HG03135 (cell line): Measurements from ENCODE around the gene AHRR.
A peak's percentile ranks its signal among the peaks of the same experiment; 100 is the strongest.
"Not testable (repeated sequence)": the region's sequence is repeated elsewhere in the genome, so short reads cannot be mapped to it uniquely, and the experiment has no call there.

Experiments
- ATAC-seq: cut with Tn5 transposase; IDR thresholded peaks from one replicate; pipeline ENCODE4 v1.9.1; 2021; ENCODE audit warnings: mild to moderate bottlenecking, moderate library complexity; ENCODE audit not compliant: unreplicated experiment

AHRR gene

DNA sequence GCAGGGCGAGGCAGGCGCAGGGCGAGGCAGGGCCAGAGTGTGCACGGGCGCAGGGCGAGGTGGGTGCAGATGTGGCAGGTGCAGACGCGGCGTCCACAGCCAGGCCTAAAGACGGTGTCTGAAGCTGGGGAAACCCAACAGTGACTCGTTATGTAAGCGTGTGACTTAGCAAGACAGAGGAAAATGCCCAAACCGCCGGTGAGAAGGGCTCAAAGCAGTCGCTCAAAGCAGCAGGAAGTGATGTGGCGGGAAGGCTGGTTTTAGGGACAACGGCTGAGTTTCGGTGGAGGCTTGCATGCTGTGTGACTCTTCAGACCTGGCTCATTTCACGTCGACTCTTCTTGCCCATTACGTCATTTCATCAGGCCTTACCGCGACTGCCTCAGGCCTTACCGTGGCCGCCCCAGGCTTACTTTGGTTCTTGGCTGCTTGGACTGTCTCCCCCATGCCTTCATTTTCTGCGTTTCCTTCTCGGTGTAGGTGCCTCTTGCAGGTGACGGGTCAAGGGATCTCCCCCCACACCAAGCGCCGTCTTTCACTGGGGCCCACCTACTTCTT lies 71.0 kb downstream of the AHRR start:
- peak; percentile 84 for ATAC-seq

DNA sequence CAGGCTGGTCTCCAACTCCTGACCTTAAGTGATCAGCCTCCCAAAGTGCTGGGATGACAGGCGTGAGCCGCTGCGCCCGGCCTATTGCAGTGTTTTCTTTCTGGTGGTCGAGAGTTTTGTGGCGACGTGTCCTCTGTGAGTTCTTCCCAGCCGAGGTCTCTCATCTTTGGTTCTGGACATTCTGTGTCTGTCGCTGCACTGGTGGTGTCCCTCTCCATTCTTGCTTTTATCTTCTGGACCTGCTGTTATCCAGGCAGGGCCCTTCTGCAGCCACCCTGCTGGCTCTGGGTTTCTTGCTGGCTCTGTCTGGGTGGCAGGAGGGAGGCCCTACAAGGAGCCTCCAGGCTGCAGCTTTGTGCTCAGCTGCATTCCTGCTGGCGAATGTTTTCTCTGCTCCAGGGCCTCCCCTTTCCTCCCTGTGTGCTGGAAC lies 72.3 kb downstream of the AHRR start:
- no peak for ATAC-seq

DNA sequence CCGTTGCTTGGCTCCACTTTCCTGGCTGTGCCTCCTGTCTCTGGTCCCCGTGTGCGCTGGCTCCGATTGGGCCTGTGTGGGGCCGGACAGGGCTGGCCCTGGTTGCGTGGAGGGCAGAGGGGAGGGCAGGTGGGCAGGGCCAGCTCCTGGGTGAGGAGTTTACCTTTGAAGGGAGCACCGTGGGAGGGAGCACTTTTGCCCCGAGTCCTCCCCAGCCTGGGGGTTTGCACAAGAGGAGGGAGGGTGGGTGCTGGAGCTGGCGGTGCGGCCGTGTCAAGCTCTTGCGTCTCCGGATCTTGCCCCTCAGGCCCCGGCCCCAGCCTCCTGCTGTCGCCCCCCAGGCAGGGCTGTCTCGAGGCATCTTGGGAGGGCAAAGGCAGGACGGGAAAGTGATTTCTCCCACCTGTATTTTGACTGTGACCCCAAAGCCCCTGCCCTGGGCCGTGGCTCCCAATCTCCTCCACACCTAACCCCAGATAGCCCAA lies 73.2 kb downstream of the AHRR start:
- ATAC-seq = no peak

DNA sequence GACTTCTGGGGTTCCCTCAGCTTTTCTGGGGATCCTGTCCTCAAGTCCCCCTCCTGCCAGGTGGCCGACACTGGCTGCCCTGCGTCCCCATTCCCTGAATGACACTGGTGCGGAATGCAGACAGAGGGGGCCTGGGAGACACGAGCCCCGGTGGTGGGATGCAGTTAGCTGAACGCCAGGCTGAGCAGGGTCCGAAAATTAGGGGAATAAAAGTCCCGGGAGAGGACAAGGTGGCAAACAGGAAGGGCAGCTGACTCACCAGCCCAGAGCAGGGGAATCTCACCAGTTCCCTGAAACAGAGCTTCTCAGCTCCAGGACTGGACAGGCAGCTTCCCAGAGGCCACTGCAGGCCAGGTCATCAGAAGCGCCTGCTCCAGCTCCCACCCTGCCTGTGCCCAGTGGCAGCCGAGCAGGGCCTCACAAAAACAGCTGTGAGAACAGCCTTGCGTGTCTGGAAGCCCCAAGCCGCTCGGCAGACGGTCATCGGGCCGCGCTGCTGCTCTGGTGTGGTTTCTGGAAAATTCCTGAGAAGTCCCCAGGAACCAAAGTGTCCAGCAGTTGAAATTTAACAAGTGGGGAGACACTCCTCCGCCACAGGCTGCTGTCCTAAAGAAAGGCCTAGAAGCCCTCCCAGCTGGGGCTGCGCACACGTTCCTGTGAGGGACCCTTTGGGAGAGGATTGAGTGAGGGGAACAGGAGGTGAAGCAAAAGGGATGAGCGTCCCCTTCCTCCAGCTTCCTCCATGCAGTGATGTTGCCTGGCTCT lies 73.8 kb downstream of the AHRR start:
- no peak for ATAC-seq

DNA sequence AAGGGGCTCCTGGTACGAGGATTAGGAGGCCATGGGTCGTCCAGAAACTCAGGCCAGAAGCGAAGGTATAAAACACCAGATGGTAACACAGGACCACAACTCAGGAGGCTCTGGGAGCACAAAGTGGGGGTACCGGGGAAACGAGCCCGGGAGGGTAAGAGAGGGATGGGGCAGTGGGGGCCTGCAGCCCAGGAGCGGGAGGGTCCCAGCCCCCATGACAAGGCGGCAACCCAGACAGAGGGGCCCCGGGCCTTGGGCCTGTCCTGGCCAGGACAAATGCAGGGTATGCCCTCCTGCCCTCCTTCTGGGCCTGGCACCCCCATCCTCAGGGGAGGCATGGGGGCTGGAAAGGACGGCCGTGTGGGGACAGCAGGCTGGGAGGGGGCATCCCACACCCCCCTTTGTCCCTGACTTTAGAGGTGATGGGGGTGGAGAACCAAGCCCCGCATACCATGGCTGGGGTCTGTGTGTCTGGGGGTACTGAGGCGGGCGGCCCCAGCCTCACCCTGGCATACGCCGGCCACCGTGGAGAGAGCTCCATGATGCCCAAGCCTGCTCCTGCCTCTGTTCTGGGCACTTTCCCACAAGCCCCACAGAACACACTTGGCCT lies 74.5 kb downstream of the AHRR start:
- no peak for ATAC-seq

DNA sequence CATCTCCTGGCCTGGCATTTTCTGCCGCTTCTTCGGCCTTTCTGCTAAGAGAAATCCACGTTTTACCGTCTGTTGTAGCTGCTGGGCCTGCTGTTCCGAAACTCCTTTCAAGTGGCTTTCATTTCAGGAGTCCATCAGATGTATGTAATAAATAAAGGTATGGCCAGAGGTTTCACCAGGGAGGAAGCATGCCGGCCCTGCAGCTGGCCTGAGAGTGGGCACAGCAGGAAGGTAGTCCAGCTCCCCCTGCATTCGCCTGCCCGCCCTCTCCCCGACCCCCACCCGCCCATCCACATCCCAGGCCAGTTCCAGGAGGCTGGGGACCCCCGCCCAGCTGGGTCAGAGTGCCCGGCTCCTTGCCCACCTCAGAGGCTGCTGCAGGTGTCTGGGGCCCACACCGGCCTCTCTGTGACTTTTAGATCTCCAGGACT lies 75.0 kb downstream of the AHRR start:
- no peak for ATAC-seq

DNA sequence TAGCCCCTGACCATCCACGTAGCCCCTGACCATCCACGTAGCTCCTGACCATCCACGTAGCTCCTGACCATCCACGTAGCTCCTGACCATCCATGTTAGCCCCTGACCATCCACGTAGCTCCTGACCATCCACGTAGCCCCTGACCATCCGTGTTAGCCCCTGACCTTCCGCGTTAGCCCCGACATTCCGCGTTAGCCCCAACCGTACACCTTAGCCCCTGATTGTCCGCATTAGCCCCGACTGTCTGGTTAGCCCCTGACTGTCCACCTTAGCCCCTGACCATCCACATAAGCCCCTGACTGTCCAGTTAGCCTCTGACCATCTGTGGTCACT lies 76.6 kb downstream of the AHRR start:
- not testable (repeated sequence) for ATAC-seq

DNA sequence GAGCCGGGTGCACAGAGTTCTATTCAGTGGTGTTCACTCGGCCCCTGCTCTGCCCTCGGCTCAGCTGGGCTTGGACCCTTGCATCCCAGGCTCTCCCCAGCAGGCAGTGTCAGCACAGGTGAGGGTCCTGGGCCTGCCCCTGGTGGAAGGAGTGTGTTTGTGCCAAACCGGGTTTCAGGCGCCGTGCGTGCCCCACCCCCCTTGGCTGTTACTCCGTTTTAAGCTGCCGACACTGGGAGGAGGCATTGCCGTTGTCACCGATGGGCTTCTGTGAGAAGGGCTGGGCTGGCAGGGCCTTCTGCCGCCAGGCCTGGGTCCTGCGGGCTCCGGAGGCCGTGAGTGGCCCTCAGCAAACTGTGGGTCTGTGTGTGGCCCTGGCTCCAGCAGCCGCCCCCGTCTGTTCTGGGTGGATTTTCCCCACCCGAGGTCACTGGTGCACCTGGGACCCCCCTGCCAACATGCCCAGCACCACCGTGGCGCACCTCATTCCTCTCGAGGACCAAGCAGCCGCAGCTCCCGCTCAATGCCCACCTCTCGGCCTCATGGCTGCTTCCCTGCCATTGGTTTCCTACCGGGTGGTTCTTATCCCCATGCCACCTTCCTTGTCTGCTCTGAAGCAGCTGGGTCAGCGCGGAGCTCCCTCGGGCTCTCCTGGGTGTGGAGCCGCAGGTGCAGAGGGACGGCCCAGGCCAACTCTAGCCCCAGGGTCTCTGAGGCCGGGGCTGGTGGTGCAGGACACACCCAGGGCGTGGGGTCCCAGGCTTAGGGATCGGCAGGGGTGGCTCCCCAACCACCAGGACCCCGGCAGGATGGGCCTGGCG lies 77.2 kb downstream of the AHRR start:
- no peak for ATAC-seq

DNA sequence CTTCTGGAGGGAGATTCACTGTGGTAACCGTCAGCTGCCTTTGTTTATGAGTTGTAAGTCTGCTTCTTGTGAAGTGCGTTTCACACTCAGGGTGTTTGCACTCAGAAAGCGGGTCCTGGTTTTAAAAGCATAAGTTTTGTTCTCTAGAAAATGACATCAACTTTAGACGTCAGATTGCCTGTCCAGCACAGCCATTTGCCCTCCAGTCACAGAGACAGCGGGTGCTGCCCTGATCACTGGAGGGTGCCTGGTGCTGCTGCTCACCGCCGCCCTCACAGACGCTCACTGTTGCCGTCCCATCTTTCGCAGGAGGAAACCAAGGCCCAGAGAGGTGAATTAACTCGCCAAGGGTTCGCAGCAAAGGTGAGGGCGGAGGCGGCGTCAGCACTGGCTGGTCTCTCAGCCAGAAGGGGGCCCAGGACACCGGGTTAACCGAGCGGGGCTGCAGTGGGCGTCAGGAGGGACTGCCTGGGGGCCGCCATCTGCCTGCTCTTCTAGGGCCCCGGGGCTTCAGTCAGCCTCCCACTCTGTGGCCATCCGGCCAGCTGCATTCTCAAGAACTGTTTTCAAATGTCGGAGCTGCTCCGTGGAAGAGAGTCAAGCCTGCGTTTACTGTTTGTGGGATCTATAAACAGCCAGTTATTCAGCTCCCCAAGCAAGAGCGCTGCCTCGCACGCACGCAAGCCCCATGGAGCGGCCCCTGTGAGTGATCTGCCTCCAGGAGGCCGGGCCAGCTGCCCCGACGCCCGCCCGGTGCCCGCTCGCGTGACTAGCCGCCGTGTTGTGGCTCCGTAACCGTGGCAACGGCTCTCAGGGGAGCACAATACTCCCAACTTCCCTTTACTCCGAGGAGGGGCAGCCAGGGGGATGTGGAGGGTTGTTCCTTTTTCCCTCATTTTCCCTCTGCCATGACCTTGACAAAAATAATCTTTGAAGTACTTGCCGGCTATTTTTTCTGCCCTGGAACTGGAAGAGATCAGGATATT lies 78.1 kb downstream of the AHRR start:
- peak; percentile 78 for ATAC-seq

DNA sequence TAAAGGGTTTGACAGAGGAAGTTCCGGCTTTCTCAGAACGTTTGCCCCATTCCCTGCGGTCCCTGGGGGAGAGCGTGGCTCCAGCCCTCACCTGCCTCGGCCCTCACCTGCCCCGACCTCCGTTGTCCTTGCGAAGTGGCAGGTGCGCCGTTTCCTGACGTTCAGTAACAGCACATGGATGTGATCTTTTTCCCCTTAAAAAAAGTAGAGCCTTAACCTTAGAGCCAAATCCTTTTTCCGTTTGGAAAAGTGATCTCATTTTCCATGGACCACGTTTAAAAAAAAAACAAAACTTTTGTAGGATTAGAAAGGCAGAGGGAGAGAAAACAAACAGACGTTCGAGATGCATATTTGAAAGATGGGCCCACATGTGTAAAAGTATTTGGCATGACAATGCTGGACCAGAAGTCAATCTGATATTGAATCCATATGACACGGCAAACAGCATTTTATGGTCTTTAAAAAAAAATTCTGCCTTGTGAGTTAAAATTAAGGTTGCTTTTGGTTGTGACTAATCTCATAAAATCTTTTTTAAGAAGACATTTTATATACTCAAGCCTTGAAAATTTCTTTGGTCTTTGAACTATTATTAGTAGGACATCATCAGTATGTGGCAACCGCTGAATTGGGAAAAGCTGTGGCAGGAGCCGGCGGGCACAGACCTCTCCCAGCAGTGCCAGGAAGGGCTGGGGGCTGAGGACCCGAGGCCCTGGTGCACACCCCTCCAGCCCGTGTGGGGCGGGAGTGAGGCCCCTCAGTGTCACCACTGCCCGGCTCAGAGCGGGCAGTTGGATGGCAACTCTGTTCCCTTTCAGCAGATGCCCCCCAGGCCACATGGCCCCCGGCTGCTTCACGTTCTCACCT lies 79.0 kb downstream of the AHRR start:
- ATAC-seq = peak; percentile 35

DNA sequence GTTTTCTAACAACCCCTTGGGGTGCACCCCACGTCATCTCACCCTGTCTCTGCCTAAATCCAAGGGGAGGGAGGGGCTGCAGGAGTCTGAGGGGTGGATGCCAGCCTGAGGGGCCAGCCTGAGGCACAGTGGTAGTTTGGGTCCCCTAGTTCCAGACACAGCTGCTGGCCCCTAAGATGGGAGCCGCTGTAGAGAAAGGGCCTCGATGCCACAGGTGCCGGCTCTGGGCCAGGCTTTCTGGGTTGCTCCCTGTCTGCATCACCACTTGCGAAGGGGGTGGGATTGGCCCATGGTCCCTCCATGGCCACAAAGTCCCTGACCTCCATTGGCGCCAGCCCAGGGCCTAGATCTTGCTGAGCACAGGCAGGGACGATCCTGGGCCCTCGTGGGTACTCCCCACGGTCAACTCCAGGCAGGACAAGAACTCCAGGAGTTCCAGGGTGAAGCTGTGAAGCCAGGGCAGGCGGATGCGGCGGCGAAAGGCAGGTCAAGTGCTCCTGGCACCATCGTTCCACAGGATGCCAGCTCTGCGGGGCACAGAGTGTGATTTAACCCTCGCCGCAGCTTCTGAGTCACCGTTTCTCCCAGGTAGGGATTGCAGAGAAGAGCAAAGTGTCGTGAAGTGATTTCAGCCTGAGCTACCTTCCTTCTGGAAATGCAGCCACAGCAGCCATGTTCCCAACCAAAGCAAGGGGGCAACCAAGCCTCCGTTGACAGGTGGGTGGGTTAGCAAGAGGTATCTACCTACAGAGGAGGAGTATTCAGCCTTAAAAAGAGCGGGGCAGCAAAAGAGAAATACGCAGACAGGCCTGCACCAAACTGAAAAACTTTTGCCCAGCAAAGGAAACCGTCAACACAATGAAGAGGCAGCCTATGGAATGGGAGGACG lies 79.9 kb downstream of the AHRR start:
- ATAC-seq = no peak

DNA sequence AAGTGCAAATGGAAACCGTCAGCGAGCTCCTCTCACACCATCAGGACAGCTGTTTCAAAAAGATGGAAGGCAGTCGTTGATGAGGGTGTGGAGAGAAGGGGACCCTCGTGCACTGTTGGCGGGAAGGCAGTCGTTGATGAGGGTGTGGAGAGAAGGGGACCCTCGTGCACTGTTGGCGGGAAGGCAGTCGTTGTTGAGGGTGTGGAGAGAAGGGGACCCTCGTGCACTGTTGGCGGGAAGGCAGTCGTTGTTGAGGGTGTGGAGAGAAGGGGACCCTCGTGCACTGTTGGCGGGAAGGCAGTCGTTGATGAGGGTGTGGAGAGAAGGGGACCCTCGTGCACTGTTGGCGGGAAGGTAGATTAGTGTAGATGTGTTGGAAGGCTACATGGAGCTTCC lies 80.7 kb downstream of the AHRR start:
- not testable (repeated sequence) for ATAC-seq

DNA sequence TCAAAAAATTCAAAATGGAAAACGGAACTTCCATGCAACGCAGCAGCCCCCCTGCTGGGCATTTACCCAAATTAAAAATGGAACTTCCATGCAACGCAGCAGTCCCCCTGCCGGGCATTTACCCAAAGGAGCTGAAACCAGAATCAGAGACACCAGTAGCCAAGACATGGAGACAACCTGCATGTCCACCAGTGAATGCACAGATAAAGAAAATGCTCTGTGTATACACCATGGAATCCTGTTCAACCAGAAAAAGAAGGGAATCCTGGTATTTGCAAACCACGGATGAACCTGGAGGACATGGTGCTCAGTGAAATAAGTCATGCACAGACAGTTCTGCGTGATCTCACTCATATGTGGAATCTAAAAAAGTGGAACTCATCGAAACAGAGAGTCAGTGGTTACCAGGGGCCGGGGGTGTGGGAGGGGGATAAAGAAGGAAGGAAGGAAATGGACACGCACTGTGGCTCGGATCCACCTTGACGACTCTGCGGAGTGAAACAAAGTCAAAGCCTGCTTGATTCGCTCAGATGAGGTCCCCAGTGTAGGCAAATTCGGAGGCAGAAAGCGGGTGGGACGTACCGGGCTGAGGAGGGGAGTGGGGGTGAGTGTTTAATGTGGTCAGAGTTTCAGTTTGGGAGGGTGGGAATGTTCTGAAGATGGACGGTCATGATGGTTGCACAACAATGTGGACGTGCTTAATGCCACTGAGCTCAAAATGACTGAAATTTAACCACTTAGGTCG lies 81.3 kb downstream of the AHRR start:
- ATAC-seq = peak; percentile 39

DNA sequence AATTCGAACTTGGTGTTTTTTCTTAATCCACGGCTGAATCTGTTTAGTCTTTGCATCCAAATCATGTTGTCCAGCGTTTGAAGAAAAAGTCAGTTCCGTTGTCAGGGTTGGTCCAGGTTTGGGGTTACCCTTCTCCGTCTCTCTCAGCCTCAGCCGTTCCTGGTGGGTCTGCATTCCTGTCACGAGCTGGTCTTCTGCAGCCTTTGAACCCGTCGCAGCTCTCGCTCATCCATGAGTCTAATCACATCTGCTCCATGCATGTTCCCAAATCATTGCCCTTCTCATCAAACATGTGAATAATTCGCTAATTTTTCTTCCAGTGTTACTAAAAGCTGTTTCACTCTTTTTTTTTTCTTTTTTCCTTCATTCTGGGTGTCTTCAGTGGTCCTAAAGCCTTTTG lies 82.5 kb downstream of the AHRR start:
- no peak for ATAC-seq

DNA sequence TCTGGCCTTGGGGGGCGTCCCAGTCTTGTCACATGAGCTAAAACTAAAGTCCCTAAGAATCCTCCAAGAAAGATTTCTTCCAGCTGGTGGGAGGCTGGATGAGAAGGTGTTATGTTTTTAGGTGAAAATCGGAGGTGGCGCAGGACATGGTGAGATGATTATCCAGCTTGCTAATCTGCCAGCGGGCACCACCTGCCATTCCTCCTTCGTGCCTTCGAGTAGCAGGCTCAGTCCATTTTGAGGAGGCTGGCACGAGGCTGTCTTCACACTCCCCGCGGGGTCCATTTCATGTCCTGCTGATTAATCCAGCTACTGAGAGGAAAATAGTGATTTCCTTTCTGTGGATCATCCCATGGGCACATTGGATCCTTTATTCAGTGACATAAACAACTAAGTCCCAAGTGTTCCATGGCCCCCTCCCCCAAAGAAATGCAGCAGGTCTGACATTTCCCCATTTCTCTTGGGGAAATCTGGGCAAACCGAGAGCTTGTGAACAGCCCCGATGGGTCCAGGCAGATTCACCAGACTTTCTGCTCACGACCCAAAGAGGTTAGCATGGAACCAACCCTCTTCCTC lies 83.2 kb downstream of the AHRR start:
- ATAC-seq = no peak

DNA sequence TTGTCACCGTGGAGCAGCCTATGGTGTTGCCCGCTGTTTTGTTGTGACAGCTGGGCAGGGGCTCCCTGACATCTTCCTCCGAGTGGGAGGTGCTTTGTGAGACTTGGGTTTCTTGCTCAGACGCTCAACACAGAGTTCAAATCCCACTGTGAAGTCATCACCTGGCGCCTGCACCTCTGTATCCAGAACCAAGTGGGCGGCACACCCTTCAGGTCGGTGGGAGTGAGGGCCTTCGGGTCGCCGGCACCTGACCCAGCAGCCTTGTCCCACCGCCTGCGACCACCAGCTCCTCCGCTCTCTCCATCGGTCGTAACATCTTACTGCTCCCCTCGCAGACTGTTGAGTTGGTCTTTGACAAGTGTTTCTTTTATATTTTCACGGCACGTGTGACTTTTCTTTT lies 83.9 kb downstream of the AHRR start:
- no peak for ATAC-seq

DNA sequence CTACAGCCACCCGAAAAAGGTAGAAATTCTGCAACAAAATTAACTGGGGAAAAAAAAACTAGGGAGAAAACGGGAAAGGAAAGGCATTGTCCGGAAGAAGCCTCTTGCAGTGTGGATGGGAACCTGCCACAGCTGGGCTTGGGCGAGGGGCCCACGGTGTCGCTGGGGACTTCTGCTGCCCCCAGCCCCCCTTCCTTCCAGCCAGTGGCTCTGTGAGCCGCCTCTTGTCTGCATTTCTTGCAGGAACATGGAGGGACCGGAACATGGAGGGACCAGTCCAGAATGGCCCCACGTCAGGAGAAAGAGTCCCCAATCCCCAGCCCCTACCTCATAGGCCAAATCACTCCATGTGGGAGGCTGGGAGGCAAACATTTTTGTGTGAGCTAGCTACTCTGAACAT lies 84.5 kb downstream of the AHRR start:
- no peak for ATAC-seq
